Activated CD4-positive, alpha-beta T cell treated with anti-CD3 and anti-CD28 coated beads, Interleukin-2, amount 10 ng/mL, durations not matched to agents 7 days and 5 days (primary cell): Measurements from ENCODE around the gene GRIP2. TPM values are rescaled to one million over a fixed set of nuclear protein-coding genes. Genes with fewer than 3 reads are reported as not detected.

ENCODE experiments used
- CTCF ChIA-PET: fragments of 350-600 bp; sonication (Branson Sonifier 250); formaldehyde crosslinking; loops from one replicate; lab custom pipeline; 2021; ENCODE audit warnings: antibody characterized with exemption; lab: Charles Lee
- POLR2A ChIA-PET: fragments of 350-600 bp; sonication (Branson Sonifier 250); formaldehyde crosslinking; loops from one replicate; lab custom pipeline; 2021; ENCODE audit warnings: antibody characterized with exemption; lab: Charles Lee
- DNase-seq: peaks from one replicate; pipeline ENCODE4 v3.0.0-alpha.2; 2020
- H3K27ac Mint-ChIP-seq: one replicate; pipeline ENCODE4 v1.8.0; 2021; ENCODE audit warnings: mild to moderate bottlenecking, moderate library complexity, mixed read lengths
- H3K27me3 Mint-ChIP-seq: one replicate; pipeline ENCODE4 v1.8.0; 2021; ENCODE audit warnings: mixed read lengths
- H3K36me3 Mint-ChIP-seq: one replicate; pipeline ENCODE4 v1.8.0; 2021; ENCODE audit warnings: low read depth, mixed read lengths
- H3K4me1 Mint-ChIP-seq: one replicate; pipeline ENCODE4 v1.8.0; 2021; ENCODE audit warnings: mixed read lengths
- H3K4me3 Mint-ChIP-seq: one replicate; pipeline ENCODE4 v1.8.0; 2021; ENCODE audit warnings: mild to moderate bottlenecking, moderate library complexity, mixed read lengths
- H3K9me3 Mint-ChIP-seq: one replicate; pipeline ENCODE4 v1.8.0; 2021; ENCODE audit warnings: mixed read lengths
- total RNA-seq, 2 experiments: library from RNA; stranded (reverse); gene quantifications; one replicate each; pipeline ENCODE4 v1.2.3, GENCODE V29; 2021

GRIP2 gene
- total RNA-seq, 2 experiments from 2014 or later: 0.15 to 0.45 TPM

- no peaks in the 10 kb centered on the region for H3K9me3 Mint-ChIP-seq
- ChIA-PET POLR2A (no interaction called here), CTCF (interaction anchor here (0.9 to 1.1 kb wide), 2 partner anchors 12 to 196 kb away, joined by 3 to 4 read pairs; no protein-coding TSS in a partner anchor)
Measured at GRCh38 chr3:14457999-14458398, 82.1 kb downstream of the GRIP2 start.

GRCh38 chr3:14457481-14457880 lies 82.7 kb downstream of the GRIP2 start:
- H3K9me3 Mint-ChIP-seq: no peaks in the 10 kb centered on the region
- ChIA-PET POLR2A (no interaction called here), CTCF (interaction anchor here (1.0 kb wide), 3 partner anchors 11 to 201 kb away, joined by 3 read pairs; no protein-coding TSS in a partner anchor)
- no peak overlapping the region for H3K27ac Mint-ChIP-seq
- no peak for DNase-seq
- no peak overlapping the region for H3K4me3 Mint-ChIP-seq
- H3K4me1 Mint-ChIP-seq: peaks cover 13% of the 10 kb centered on the region
- H3K36me3 Mint-ChIP-seq: peaks cover 11% of the 10 kb centered on the region
- no peaks in the 10 kb centered on the region for H3K27me3 Mint-ChIP-seq

More at GRCh38 chr3:14457999-14458398, 82.1 kb downstream of the GRIP2 start:
- Mint-ChIP-seq H3K36me3 (peaks cover 15% of the 10 kb centered on the region), H3K4me3 (no peak overlapping the region), H3K27me3 (no peaks in the 10 kb centered on the region), H3K4me1 (peaks cover 13% of the 10 kb centered on the region), H3K27ac (peak overlapping the region; percentile 73)
- DNase-seq: no peak

GRCh38 chr3:14456794-14457193 lies 83.3 kb downstream of the GRIP2 start:
- no peak overlapping the region for H3K27ac Mint-ChIP-seq
- no peak overlapping the region for H3K4me3 Mint-ChIP-seq
- H3K27me3 Mint-ChIP-seq: no peaks in the 10 kb centered on the region
- no peak for DNase-seq
- H3K9me3 Mint-ChIP-seq: no peaks in the 10 kb centered on the region
- peaks cover 11% of the 10 kb centered on the region for H3K36me3 Mint-ChIP-seq
- ChIA-PET POLR2A (no interaction called here), CTCF (interaction anchor here (1.0 kb wide), 3 partner anchors 11 to 200 kb away, joined by 3 read pairs; no protein-coding TSS in a partner anchor)
- H3K4me1 Mint-ChIP-seq: peaks cover 13% of the 10 kb centered on the region

- Mint-ChIP-seq H3K36me3 (peaks cover 18% of the 10 kb centered on the region), H3K9me3 (no peaks in the 10 kb centered on the region), H3K27ac (no peak overlapping the region), H3K4me1 (peaks cover 11% of the 10 kb centered on the region), H3K27me3 (no peaks in the 10 kb centered on the region), H3K4me3 (no peak overlapping the region)
- DNase-seq: no peak
- CTCF ChIA-PET: interaction anchor here (1.8 kb wide), 1 partner anchor 17 kb away, joined by 4 read pairs; no protein-coding TSS in a partner anchor
- POLR2A ChIA-PET: no interaction called here
Measured at GRCh38 chr3:14455571-14456317, 84.4 kb downstream of the GRIP2 start.

GRCh38 chr3:14454639-14455310 lies 85.4 kb downstream of the GRIP2 start:
- POLR2A ChIA-PET: no interaction called here
- CTCF ChIA-PET: interaction anchor here (1.8 kb wide), 1 partner anchor 16 kb away, joined by 4 read pairs; no protein-coding TSS in a partner anchor

GRCh38 chr3:14453876-14454638 lies 86.1 kb downstream of the GRIP2 start:
- no peak overlapping the region for H3K4me3 Mint-ChIP-seq

More at GRCh38 chr3:14454639-14455310, 85.4 kb downstream of the GRIP2 start:
- H3K4me3 Mint-ChIP-seq: no peak overlapping the region
- DNase-seq: no peak
- peaks cover 11% of the 10 kb centered on the region for H3K36me3 Mint-ChIP-seq
- H3K9me3 Mint-ChIP-seq: no peaks in the 10 kb centered on the region
- H3K27me3 Mint-ChIP-seq: no peaks in the 10 kb centered on the region
- H3K4me1 Mint-ChIP-seq: peaks cover 3% of the 10 kb centered on the region
- H3K27ac Mint-ChIP-seq: no peak overlapping the region

GRCh38 chr3:14452740-14453710 lies 87.1 kb downstream of the GRIP2 start:
- Mint-ChIP-seq H3K27me3 (no peaks in the 10 kb centered on the region), H3K36me3 (peaks cover 17% of the 10 kb centered on the region), H3K4me1 (peaks cover 3% of the 10 kb centered on the region), H3K4me3 (no peak overlapping the region), H3K9me3 (no peaks in the 10 kb centered on the region), H3K27ac (no peak overlapping the region)
- DNase-seq: no peak
- ChIA-PET POLR2A (no interaction called here), CTCF (interaction anchor here (0.7 to 1.8 kb wide), 3 partner anchors 12 to 192 kb away, joined by 3 read pairs; no protein-coding TSS in a partner anchor)

More at GRCh38 chr3:14453876-14454638, 86.1 kb downstream of the GRIP2 start:
- no peaks in the 10 kb centered on the region for H3K27me3 Mint-ChIP-seq
- CTCF ChIA-PET: interaction anchor here (1.0 to 1.8 kb wide), 3 partner anchors 15 to 193 kb away, joined by 3 to 4 read pairs (median 3); no protein-coding TSS in a partner anchor
- H3K4me1 Mint-ChIP-seq: peaks cover 2% of the 10 kb centered on the region
- POLR2A ChIA-PET: no interaction called here
- no peak for DNase-seq
- peaks cover 9% of the 10 kb centered on the region for H3K36me3 Mint-ChIP-seq
- H3K27ac Mint-ChIP-seq: peak overlapping the region; percentile 16
- no peaks in the 10 kb centered on the region for H3K9me3 Mint-ChIP-seq

- POLR2A ChIA-PET: no interaction called here
- H3K9me3 Mint-ChIP-seq: no peaks in the 10 kb centered on the region
- H3K4me3 Mint-ChIP-seq: no peak overlapping the region
- H3K36me3 Mint-ChIP-seq: peaks cover 27% of the 10 kb centered on the region
- no peak for DNase-seq
- CTCF ChIA-PET: interaction anchor here (0.7 to 1.8 kb wide), 5 partner anchors 11 to 65 kb away, joined by 3 read pairs; no protein-coding TSS in a partner anchor
- H3K27ac Mint-ChIP-seq: no peak overlapping the region
- H3K4me1 Mint-ChIP-seq: peaks cover 3% of the 10 kb centered on the region
- H3K27me3 Mint-ChIP-seq: no peaks in the 10 kb centered on the region
Measured at GRCh38 chr3:14451844-14452739, 88.0 kb downstream of the GRIP2 start.

- ChIA-PET CTCF (interaction anchor here (1.0 to 1.5 kb wide), 4 partner anchors 8 to 18 kb away, joined by 3 to 4 read pairs (median 3); no protein-coding TSS in a partner anchor), POLR2A (no interaction called here)
- no peak overlapping the region for H3K4me3 Mint-ChIP-seq
- peak overlapping the region; percentile 34 for H3K27ac Mint-ChIP-seq
- no peaks in the 10 kb centered on the region for H3K9me3 Mint-ChIP-seq
- peaks cover 35% of the 10 kb centered on the region for H3K36me3 Mint-ChIP-seq
- DNase-seq: no peak
- no peaks in the 10 kb centered on the region for H3K27me3 Mint-ChIP-seq
- peaks cover 3% of the 10 kb centered on the region for H3K4me1 Mint-ChIP-seq
Measured at GRCh38 chr3:14450922-14451606, 89.1 kb downstream of the GRIP2 start.

GRCh38 chr3:14450506-14450905 lies 89.6 kb downstream of the GRIP2 start:
- no peaks in the 10 kb centered on the region for H3K27me3 Mint-ChIP-seq

More at GRCh38 chr3:14450506-14450905, 89.6 kb downstream of the GRIP2 start:
- CTCF ChIA-PET: interaction anchor here (1.0 to 1.5 kb wide), 2 partner anchors 8 to 11 kb away, joined by 3 to 4 read pairs; no protein-coding TSS in a partner anchor
- POLR2A ChIA-PET: no interaction called here
- Mint-ChIP-seq H3K27ac (no peak overlapping the region), H3K4me3 (no peak overlapping the region), H3K4me1 (peaks cover 3% of the 10 kb centered on the region), H3K36me3 (peaks cover 41% of the 10 kb centered on the region), H3K9me3 (no peaks in the 10 kb centered on the region)
- DNase-seq: no peak
